CD4-positive, CD25-positive, alpha-beta regulatory T cell (primary cell): Measurements from ENCODE around the gene VDR. TPM values are rescaled to one million over a fixed set of nuclear protein-coding genes. Genes with fewer than 3 reads are reported as not detected.

Experiments used
- ATAC-seq, 2 donors: fragments of 150-1000 bp; cut with Tn5 transposase; one replicate each; pipeline ENCODE4 v1.10.0; 2021; ENCODE audit warnings: low read depth in 2 of 2, moderate number of reproducible peaks in 2 of 2, moderate library complexity in 1 of 2
- DNase-seq, 3 donors: peaks; one replicate each; pipeline versions ENCODE4 v3.0.0 to v3.0.0-alpha.2; 2012 to 2022; ENCODE audit warnings: mixed read lengths in 1 of 3
- H3K27ac ChIP-seq: one replicate; pipeline ENCODE4 v1.7.0; 2013; ENCODE audit warnings: mild to moderate bottlenecking, low read length; ENCODE audit not compliant: insufficient read depth, poor library complexity, severe bottlenecking
- H3K27me3 ChIP-seq: one replicate; pipeline ENCODE4 v1.7.0; 2013; ENCODE audit warnings: low read length; ENCODE audit not compliant: control insufficient read depth, insufficient read depth
- H3K36me3 ChIP-seq: one replicate; pipeline ENCODE4 v1.7.0; 2013; ENCODE audit warnings: mild to moderate bottlenecking, low read length, moderate library complexity; ENCODE audit not compliant: control insufficient read depth, insufficient read depth
- H3K4me1 ChIP-seq: 2 replicates; pipeline ENCODE4 v1.7.0; 2013; ENCODE audit warnings: mild to moderate bottlenecking, low read length; ENCODE audit not compliant: insufficient read depth, control insufficient read depth, poor library complexity, severe bottlenecking
- H3K4me3 ChIP-seq: one replicate; pipeline ENCODE4 v1.7.0; 2013; ENCODE audit warnings: low read depth, mild to moderate bottlenecking, low read length, moderate library complexity
- H3K9me3 ChIP-seq, 2 experiments: 1 replicate in 1 of 2; 2 replicates in 1 of 2; pipeline ENCODE4 v1.7.0; 2013; ENCODE audit warnings: low read length in 2 of 2, mild to moderate bottlenecking in 1 of 2, moderate library complexity in 1 of 2; ENCODE audit not compliant: control insufficient read depth in 2 of 2
- H3K27ac Mint-ChIP-seq, 3 donors: one replicate each; pipeline ENCODE4 v1.8.0; 2020 to 2022; ENCODE audit warnings: mild to moderate bottlenecking in 3 of 3, mixed read lengths in 3 of 3, moderate library complexity in 2 of 3
- H3K27me3 Mint-ChIP-seq: one replicate; pipeline ENCODE4 v1.8.0; 2022; ENCODE audit warnings: mild to moderate bottlenecking, mixed read lengths
- H3K36me3 Mint-ChIP-seq: one replicate; pipeline ENCODE4 v1.8.0; 2020; ENCODE audit warnings: mixed read lengths
- H3K4me1 Mint-ChIP-seq, 4 donors: one replicate each; pipeline ENCODE4 v1.8.0; 2020 to 2022; ENCODE audit warnings: mixed read lengths in 4 of 4, mild to moderate bottlenecking in 1 of 4
- H3K4me3 Mint-ChIP-seq, 4 donors: one replicate each; pipeline ENCODE4 v1.8.0; 2020 to 2022; ENCODE audit warnings: mild to moderate bottlenecking in 4 of 4, mixed read lengths in 4 of 4, moderate library complexity in 3 of 4
- H3K9me3 Mint-ChIP-seq, 7 donors: one replicate each; pipeline ENCODE4 v1.8.0; 2020 to 2022; ENCODE audit warnings: mixed read lengths in 7 of 7, mild to moderate bottlenecking in 3 of 7, moderate library complexity in 2 of 7
- polyA plus RNA-seq, 4 donors: library from polyadenylated mRNA; unstranded; fragments of 300-500 nt; fragmentation: Illumina TruSeq; gene quantifications; one replicate each; pipeline ENCODE4 v1.2.3, GENCODE V29; 2021
- total RNA-seq: library from RNA; stranded (reverse); gene quantifications from one replicate; pipeline ENCODE4 v1.2.3, GENCODE V29; 2022

VDR gene
- total and polyA plus RNA-seq, 5 donors from 2014 or later, result 1.6 to 4.5 (median 2.8) TPM

- Histone ChIP-seq H3K27me3 (no peaks in the 10 kb centered on the region), H3K4me3 (no peak overlapping the region), H3K9me3 (no peaks in the 10 kb centered on the region), H3K4me1 (peaks cover 26% of the 10 kb centered on the region), H3K36me3 (no peaks in the 10 kb centered on the region), H3K27ac (no peak overlapping the region)
- DNase-seq (peak in 1 of 3 donors; percentile 39), ATAC-seq (no peak)
- Mint-ChIP-seq H3K4me3 (peak overlapping the region in 1 of 4 donors; percentile 8), H3K36me3 (no peaks in the 10 kb centered on the region), H3K9me3 (no peaks in the 10 kb centered on the region), H3K4me1 (peaks cover 0 to 53% (median 10%) of the 10 kb centered on the region in 4 donors), H3K27me3 (no peaks in the 10 kb centered on the region), H3K27ac (peak overlapping the region in 1 of 3 donors; percentile 25)
Measured at GRCh38 chr12:47896633-47897032, 8.2 kb downstream of the VDR start.

GRCh38 chr12:47896022-47896421 lies 8.8 kb downstream of the VDR start:
- no peak overlapping the region for H3K27ac Mint-ChIP-seq
- no peaks in the 10 kb centered on the region for H3K27me3 Mint-ChIP-seq
- H3K36me3 Mint-ChIP-seq, result no peaks in the 10 kb centered on the region
- DNase-seq (no peak), ATAC-seq (no peak)
- H3K4me3 ChIP-seq, result no peak overlapping the region
- no peak overlapping the region for H3K27ac ChIP-seq
- H3K4me1 Mint-ChIP-seq, result peaks cover 2 to 49% (median 7%) of the 10 kb centered on the region in 4 donors
- peak overlapping the region in 1 of 4 donors; percentile 70 for H3K4me3 Mint-ChIP-seq
- H3K9me3 ChIP-seq, result no peaks in the 10 kb centered on the region
- no peaks in the 10 kb centered on the region for H3K9me3 Mint-ChIP-seq
- H3K36me3 ChIP-seq, result no peaks in the 10 kb centered on the region
- peaks cover 21% of the 10 kb centered on the region for H3K4me1 ChIP-seq
- no peaks in the 10 kb centered on the region for H3K27me3 ChIP-seq

GRCh38 chr12:47894652-47895051 lies 10.1 kb downstream of the VDR start:
- H3K36me3 ChIP-seq, result no peaks in the 10 kb centered on the region
- peaks cover 3 to 42% (median 5%) of the 10 kb centered on the region in 4 donors for H3K4me1 Mint-ChIP-seq
- no peaks in the 10 kb centered on the region for H3K9me3 ChIP-seq
- no peaks in the 10 kb centered on the region for H3K27me3 ChIP-seq
- ATAC-seq, result no peak
- H3K27ac Mint-ChIP-seq, result no peak overlapping the region
- H3K27me3 Mint-ChIP-seq, result no peaks in the 10 kb centered on the region
- peaks cover 10% of the 10 kb centered on the region for H3K4me1 ChIP-seq
- no peak overlapping the region for H3K4me3 Mint-ChIP-seq
- no peaks in the 10 kb centered on the region for H3K9me3 Mint-ChIP-seq
- H3K4me3 ChIP-seq, result no peak overlapping the region
- no peak overlapping the region for H3K27ac ChIP-seq
- no peak for DNase-seq
- H3K36me3 Mint-ChIP-seq, result no peaks in the 10 kb centered on the region

GRCh38 chr12:47894068-47894467 lies 10.7 kb downstream of the VDR start:
- H3K27ac ChIP-seq, result no peak overlapping the region
- Mint-ChIP-seq H3K4me3 (no peak overlapping the region), H3K36me3 (no peaks in the 10 kb centered on the region), H3K9me3 (no peaks in the 10 kb centered on the region), H3K27me3 (no peaks in the 10 kb centered on the region), H3K4me1 (peaks cover 8 to 46% (median 9%) of the 10 kb centered on the region in 4 donors), H3K27ac (peak overlapping the region in 1 of 3 donors; percentile 45)
- no peaks in the 10 kb centered on the region for H3K9me3 ChIP-seq
- H3K4me1 ChIP-seq, result peaks cover 16% of the 10 kb centered on the region
- ATAC-seq (no peak), DNase-seq (no peak)
- H3K36me3 ChIP-seq, result no peaks in the 10 kb centered on the region
- H3K27me3 ChIP-seq, result no peaks in the 10 kb centered on the region
- no peak overlapping the region for H3K4me3 ChIP-seq

GRCh38 chr12:47892819-47893218 lies 12.0 kb downstream of the VDR start:
- H3K27me3 ChIP-seq, result no peaks in the 10 kb centered on the region
- H3K4me3 Mint-ChIP-seq, result peak overlapping the region in 1 of 4 donors; percentile 42
- no peak overlapping the region for H3K4me3 ChIP-seq
- DNase-seq (no peak), ATAC-seq (no peak)
- H3K27ac Mint-ChIP-seq, result peak overlapping the region in 1 of 3 donors; percentile 60
- H3K36me3 ChIP-seq, result no peaks in the 10 kb centered on the region
- no peaks in the 10 kb centered on the region for H3K9me3 Mint-ChIP-seq
- H3K4me1 ChIP-seq, result peaks cover 21% of the 10 kb centered on the region
- H3K4me1 Mint-ChIP-seq, result peaks cover 14 to 53% (median 17%) of the 10 kb centered on the region in 4 donors
- H3K27ac ChIP-seq, result no peak overlapping the region
- H3K9me3 ChIP-seq, result no peaks in the 10 kb centered on the region
- H3K36me3 Mint-ChIP-seq, result no peaks in the 10 kb centered on the region
- no peaks in the 10 kb centered on the region for H3K27me3 Mint-ChIP-seq

GRCh38 chr12:47891356-47891755 lies 13.4 kb downstream of the VDR start:
- H3K27me3 Mint-ChIP-seq, result no peaks in the 10 kb centered on the region
- no peak overlapping the region for H3K4me3 ChIP-seq
- peak overlapping the region in 1 of 3 donors; percentile 42 for H3K27ac Mint-ChIP-seq
- DNase-seq (no peak), ATAC-seq (no peak)
- H3K9me3 ChIP-seq, result no peaks in the 10 kb centered on the region
- H3K4me3 Mint-ChIP-seq, result peak overlapping the region in 1 of 4 donors; percentile 40
- no peak overlapping the region for H3K27ac ChIP-seq
- peaks cover 16% of the 10 kb centered on the region for H3K4me1 ChIP-seq
- H3K9me3 Mint-ChIP-seq, result no peaks in the 10 kb centered on the region
- H3K36me3 ChIP-seq, result no peaks in the 10 kb centered on the region
- H3K36me3 Mint-ChIP-seq, result no peaks in the 10 kb centered on the region
- peaks cover 16 to 54% (median 23%) of the 10 kb centered on the region in 4 donors for H3K4me1 Mint-ChIP-seq
- no peaks in the 10 kb centered on the region for H3K27me3 ChIP-seq

- Mint-ChIP-seq H3K9me3 (no peaks in the 10 kb centered on the region), H3K27me3 (no peaks in the 10 kb centered on the region), H3K36me3 (no peaks in the 10 kb centered on the region), H3K27ac (peak overlapping the region; percentile 82 to 96 (median 95)), H3K4me3 (peak overlapping the region; percentile 22 to 63 (median 48)), H3K4me1 (peaks cover 27 to 68% (median 43%) of the 10 kb centered on the region in 4 donors)
- ATAC-seq (peak; percentile 83 to 87), DNase-seq (peak in 2 of 3 donors; percentile 55 to 84)
- Histone ChIP-seq H3K36me3 (no peaks in the 10 kb centered on the region), H3K4me1 (peaks cover 30% of the 10 kb centered on the region), H3K9me3 (no peaks in the 10 kb centered on the region), H3K27ac (peak overlapping the region; percentile 47), H3K4me3 (peak overlapping the region; percentile 32), H3K27me3 (no peaks in the 10 kb centered on the region)
Measured at GRCh38 chr12:47889040-47889439, 15.8 kb downstream of the VDR start.

- H3K9me3 Mint-ChIP-seq, result no peaks in the 10 kb centered on the region
- peaks cover 27 to 69% (median 49%) of the 10 kb centered on the region in 4 donors for H3K4me1 Mint-ChIP-seq
- ATAC-seq (no peak), DNase-seq (no peak)
- H3K36me3 Mint-ChIP-seq, result no peaks in the 10 kb centered on the region
- H3K27ac Mint-ChIP-seq, result peak overlapping the region; percentile 82 to 96 (median 95)
- H3K27me3 Mint-ChIP-seq, result no peaks in the 10 kb centered on the region
- Histone ChIP-seq H3K27me3 (no peaks in the 10 kb centered on the region), H3K9me3 (no peaks in the 10 kb centered on the region), H3K4me3 (no peak overlapping the region), H3K4me1 (peaks cover 36% of the 10 kb centered on the region), H3K36me3 (no peaks in the 10 kb centered on the region), H3K27ac (no peak overlapping the region)
- peak overlapping the region in 1 of 4 donors; percentile 42 for H3K4me3 Mint-ChIP-seq
Measured at GRCh38 chr12:47888153-47888819, 16.5 kb downstream of the VDR start.
